ENCODE measurements around the gene PABPN1L. TPM values are rescaled to one million over a fixed set of nuclear protein-coding genes. Genes with fewer than 3 reads are reported as not detected.

The PABPN1L gene
- total RNA-seq, 1 donor from 2014 or later: not detected

DNA sequence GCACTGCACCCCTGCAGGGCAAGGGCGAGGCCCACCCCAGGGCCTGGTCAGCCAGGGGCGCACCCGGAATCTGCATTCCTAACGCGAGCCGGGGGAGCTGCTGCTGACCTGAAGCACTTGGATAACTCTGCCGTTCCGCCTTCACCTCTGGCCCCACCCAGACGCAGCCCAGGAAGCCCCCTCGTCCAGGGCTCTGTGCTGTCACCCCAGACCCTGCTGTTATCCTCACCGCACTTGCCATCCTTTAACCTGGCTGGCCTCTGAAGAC lies 13.3 kb upstream of the PABPN1L start:
- Histone ChIP-seq H3K27ac (no peak overlapping the region), H3K27me3 (no peaks in the 10 kb centered on the region), H3K4me3 (no peak overlapping the region), H3K9me3 (no peaks in the 10 kb centered on the region), H3K4me1 (peaks cover 17% of the 10 kb centered on the region), H3K36me3 (no peaks in the 10 kb centered on the region)
- intact Hi-C loops (cut with DNase I): no loop called here
- no peak for DNase-seq (ENCODE audit: extremely low spot score in 2 of 2)
- TF ChIP-seq POLR2AphosphoS5 (IDR thresholded peaks at IDR 0.05; ENCODE audit: insufficient read depth in 1 of 2, low read depth in 1 of 2) (no peak), CTCF (IDR thresholded peaks at IDR 0.05) (no peak), POLR2A (IDR thresholded peaks at IDR 0.05) (no peak)

DNA sequence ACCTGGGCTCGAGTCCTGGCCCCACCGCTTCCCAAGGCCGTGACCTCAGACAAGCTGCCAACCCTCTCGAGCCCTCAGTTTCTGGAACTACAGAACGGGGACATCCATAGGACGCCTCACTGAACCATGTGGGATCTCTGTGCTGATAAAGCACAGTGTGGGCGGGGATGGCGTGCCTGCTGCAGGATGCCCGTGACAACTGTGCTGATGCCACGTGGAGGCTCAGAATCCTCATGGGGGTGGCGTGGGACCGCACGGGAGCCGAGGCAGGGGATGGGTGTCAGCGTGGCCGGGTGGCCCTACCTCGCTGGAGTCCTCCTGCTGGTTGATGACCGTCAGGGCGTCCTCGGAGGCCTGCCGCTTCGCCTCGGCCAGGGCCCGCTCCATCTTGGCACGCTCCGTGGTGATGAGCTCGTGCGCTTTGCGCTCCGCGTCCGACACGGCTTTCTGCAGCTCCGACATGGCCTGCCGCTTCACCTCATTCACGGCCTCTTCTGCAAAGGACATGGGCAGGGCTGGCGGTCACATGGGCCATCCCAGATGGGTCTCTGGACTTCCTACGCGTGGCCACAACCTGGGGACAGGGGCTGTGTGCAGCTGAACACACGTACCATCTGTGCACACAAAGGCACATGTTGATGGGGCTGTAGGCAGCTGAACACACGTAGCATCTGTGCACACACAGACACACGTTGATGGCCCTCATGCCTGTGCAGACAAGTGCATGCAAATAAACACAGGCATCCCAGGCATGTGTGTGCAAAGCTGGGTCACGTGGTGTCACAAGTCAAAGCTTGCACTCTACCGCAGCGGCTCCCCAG lies 12.7 kb upstream of the PABPN1L start:
- no peak overlapping the region for H3K4me3 ChIP-seq
- H3K4me1 ChIP-seq: peaks cover 17% of the 10 kb centered on the region
- DNase-seq (ENCODE audit: extremely low spot score in 2 of 2): no peak
- no peak overlapping the region for H3K27ac ChIP-seq
- no peaks in the 10 kb centered on the region for H3K36me3 ChIP-seq
- H3K27me3 ChIP-seq: no peaks in the 10 kb centered on the region
- intact Hi-C loops (cut with DNase I): no loop called here
- no peaks in the 10 kb centered on the region for H3K9me3 ChIP-seq
- no peak for TF ChIP-seq POLR2AphosphoS5 (IDR thresholded peaks at IDR 0.05; ENCODE audit: insufficient read depth in 1 of 2, low read depth in 1 of 2)
- TF ChIP-seq POLR2A (IDR thresholded peaks at IDR 0.05): no peak
- no peak for TF ChIP-seq CTCF (IDR thresholded peaks at IDR 0.05)

DNA sequence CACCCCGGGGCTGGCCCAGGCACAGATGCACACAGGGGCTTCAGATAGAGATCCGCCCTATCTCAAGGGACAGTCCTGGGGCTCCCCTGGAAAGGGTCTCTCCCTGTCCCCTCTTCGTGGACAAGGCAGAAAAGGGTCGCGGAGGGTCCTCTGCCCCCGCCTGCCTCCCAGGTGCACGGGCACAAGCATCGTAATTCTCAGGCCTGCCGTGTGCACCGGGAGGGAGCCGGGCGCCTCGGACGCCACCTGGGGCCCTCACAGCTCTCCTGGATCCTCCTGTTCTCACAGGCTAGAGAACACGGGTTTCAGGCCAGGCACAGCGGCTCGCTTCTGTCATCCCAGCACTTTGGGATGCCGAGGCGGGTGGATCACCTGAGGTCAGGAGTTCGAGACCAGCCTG lies 11.9 kb upstream of the PABPN1L start:
- Histone ChIP-seq H3K4me1 (peaks cover 17% of the 10 kb centered on the region), H3K36me3 (no peaks in the 10 kb centered on the region), H3K9me3 (no peaks in the 10 kb centered on the region), H3K27ac (no peak overlapping the region), H3K4me3 (no peak overlapping the region), H3K27me3 (no peaks in the 10 kb centered on the region)
- intact Hi-C loops (cut with DNase I): no loop called here
- DNase-seq (ENCODE audit: extremely low spot score in 2 of 2): no peak
- TF ChIP-seq CTCF (IDR thresholded peaks at IDR 0.05) (no peak), POLR2A (IDR thresholded peaks at IDR 0.05) (no peak), POLR2AphosphoS5 (IDR thresholded peaks at IDR 0.05; ENCODE audit: insufficient read depth in 1 of 2, low read depth in 1 of 2) (no peak)

- DNase-seq (ENCODE audit: extremely low spot score in 2 of 2): no peak
- intact Hi-C loops (cut with DNase I): no loop called here
- Histone ChIP-seq H3K36me3 (no peaks in the 10 kb centered on the region), H3K4me3 (no peak overlapping the region), H3K27me3 (no peaks in the 10 kb centered on the region), H3K9me3 (no peaks in the 10 kb centered on the region), H3K4me1 (peaks cover 17% of the 10 kb centered on the region), H3K27ac (no peak overlapping the region)
- no peak for TF ChIP-seq CTCF (IDR thresholded peaks at IDR 0.05)
- no peak for TF ChIP-seq POLR2A (IDR thresholded peaks at IDR 0.05)
- no peak for TF ChIP-seq POLR2AphosphoS5 (IDR thresholded peaks at IDR 0.05; ENCODE audit: insufficient read depth in 1 of 2, low read depth in 1 of 2)
Observed at GRCh38 chr16:88877564-88878289, 11.3 kb upstream of the PABPN1L start.

Data from vagina (tissue), 2 donors.